HCT116 (cell line): ENCODE data around the gene RALGAPA1. TPM values are rescaled to one million over a fixed set of nuclear protein-coding genes. Genes with fewer than 3 reads are reported as not detected.

Experiments used
- ATAC-seq: fragments of 200-7000 bp; cut with Tn5 transposase; 2 replicates; pipeline ENCODE4 v1.9.1; 2020; ENCODE audit warnings: mild to moderate bottlenecking, moderate library complexity
- BruUV-seq: library from RNA; stranded (reverse); fragments of 400-500 nt; replicated peaks from 2 replicates; lab custom pipeline; 2021; lab: Mats Ljungman, UMichigan
- CTCF ChIA-PET: fragments of 300-600 bp; sonication (Branson Sonifier 250); formaldehyde crosslinking; loops from one replicate; lab custom pipeline; 2021; ENCODE audit warnings: antibody characterized with exemption; lab: Charles Lee
- POLR2A ChIA-PET: fragments of 300-600, 350-600 bp; sonication (Branson Sonifier 250); formaldehyde crosslinking; loops from one replicate; lab custom pipeline; 2021; ENCODE audit warnings: antibody characterized with exemption; lab: Charles Lee
- RAD21 ChIA-PET, 2 experiments: fragments of 300-600 bp; sonication (Branson Sonifier 250); formaldehyde crosslinking; loops; one replicate each; lab custom pipeline; 2023; ENCODE audit warnings: low total read pairs in 2 of 2; ENCODE audit not compliant: uncharacterized antibody in 2 of 2, unreplicated experiment in 2 of 2, low non-redundant PET in 1 of 2; lab: Charles Lee
- DNase-seq: peaks from one replicate; pipeline ENCODE4 v3.0.0-alpha.2; 2010; ENCODE audit warnings: low read depth, low spot score
- H2AFZ ChIP-seq: fragments of 200-600 bp; shearing (Covaris generic), sonication (generic); 2 replicates; pipeline ENCODE4 v1.6.1; 2017; ENCODE audit warnings: low read depth, mixed run types, mixed read lengths, antibody characterized with exemption, low read length; ENCODE audit not compliant: poor library complexity, severe bottlenecking
- H3K27ac ChIP-seq: 2 replicates; pipeline ENCODE4 v1.5.1; 2012; ENCODE audit warnings: low read depth, low read length
- H3K27me3 ChIP-seq: fragments of 200-600 bp; sonication (generic); 2 replicates; pipeline ENCODE4 v1.6.1; 2016; ENCODE audit warnings: mixed run types, low read length, mixed read lengths; ENCODE audit not compliant: insufficient read depth
- H3K36me3 ChIP-seq, 2 experiments: fragments of 200-500 bp in 1 of 2; fragments of 200-600 bp in 1 of 2; sonication (Bioruptor generic) in 1 of 2; sonication (generic) in 1 of 2; 2 replicates each; pipeline versions ENCODE4 v1.5.1 to v1.6.1; 2014 to 2016; ENCODE audit warnings: low read length in 2 of 2, inconsistent platforms in 1 of 2, mixed read lengths in 1 of 2, mixed run types in 1 of 2; ENCODE audit not compliant: insufficient read depth in 2 of 2, control insufficient read depth in 1 of 2
- H3K4me1 ChIP-seq, 2 experiments: fragments of 200-600 bp in 1 of 2; sonication (generic) in 1 of 2; 2 replicates each; pipeline versions ENCODE4 v1.5.1 to v1.6.1; 2012 to 2017; ENCODE audit warnings: low read length in 2 of 2, inconsistent platforms in 1 of 2, mild to moderate bottlenecking in 1 of 2, mixed read lengths in 1 of 2, mixed run types in 1 of 2, moderate library complexity in 1 of 2; ENCODE audit not compliant: insufficient read depth in 2 of 2, control insufficient read depth in 1 of 2
- H3K4me2 ChIP-seq: fragments of 200-600 bp; sonication (generic); 2 replicates; pipeline ENCODE4 v1.6.1; 2017; ENCODE audit warnings: mixed run types, low read length, mixed read lengths
- H3K4me3 ChIP-seq, 2 experiments: fragments of 200-600 bp in 1 of 2; sonication (generic) in 1 of 2; replicated peaks in 1 of 2; 2 replicates each; pipeline ENCODE4 v1.5.1; 2011 to 2016; ENCODE audit warnings: low read length in 2 of 2, control low read depth in 1 of 2, low read depth in 1 of 2, mild to moderate bottlenecking in 1 of 2, mixed read lengths in 1 of 2, mixed run types in 1 of 2
- H3K79me2 ChIP-seq: fragments of 200-600 bp; sonication (generic); 2 replicates; pipeline ENCODE4 v1.6.1; 2017; ENCODE audit warnings: mild to moderate bottlenecking, mixed run types, low read length, moderate library complexity, mixed read lengths; ENCODE audit not compliant: insufficient read depth
- H3K9ac ChIP-seq: fragments of 200-600 bp; sonication (generic); 2 replicates; pipeline ENCODE4 v1.6.1; 2016; ENCODE audit warnings: low read length, mixed read lengths
- H3K9me2 ChIP-seq: fragments of 200-600 bp; sonication (generic), shearing (Covaris generic); 2 replicates; pipeline ENCODE4 v1.6.1; 2017; ENCODE audit warnings: mixed run types, mild to moderate bottlenecking, moderate library complexity; ENCODE audit not compliant: insufficient read depth
- H3K9me3 ChIP-seq, 2 experiments: fragments of 200-500 bp in 1 of 2; fragments of 200-600 bp in 1 of 2; sonication (Bioruptor generic) in 1 of 2; sonication (generic) in 1 of 2; 2 replicates each; pipeline ENCODE4 v1.6.1; 2014 to 2017; ENCODE audit warnings: low read length in 2 of 2, mixed read lengths in 2 of 2, inconsistent platforms in 1 of 2, low read depth in 1 of 2, mild to moderate bottlenecking in 1 of 2, mixed run types in 1 of 2, moderate library complexity in 1 of 2; ENCODE audit not compliant: control insufficient read depth in 1 of 2, insufficient read depth in 1 of 2
- H4K20me1 ChIP-seq: fragments of 200-600 bp; sonication (generic), shearing (Covaris generic); 2 replicates; pipeline ENCODE4 v1.6.1; 2017; ENCODE audit warnings: mixed run types, mild to moderate bottlenecking, moderate library complexity; ENCODE audit not compliant: insufficient read depth
- CBX3 ChIP-seq: IDR thresholded peaks from 2 replicates; pipeline ENCODE4 v1.6.1; 2012; ENCODE audit warnings: low read depth
- CEBPB ChIP-seq: IDR thresholded peaks from 2 replicates; pipeline ENCODE4 v1.6.1; 2012; ENCODE audit warnings: low read depth
- EGR1 ChIP-seq: IDR thresholded peaks from 2 replicates; pipeline ENCODE4 v1.6.1; 2012; ENCODE audit warnings: low read depth
- ELF1 ChIP-seq: IDR thresholded peaks from 2 replicates; pipeline ENCODE4 v1.6.1; 2012; ENCODE audit warnings: low read depth, borderline replicate concordance
- EZH2 ChIP-seq: fragments of 200-600 bp; sonication (generic); IDR thresholded peaks from 2 replicates; pipeline ENCODE4 v1.6.1; 2017; ENCODE audit warnings: antibody characterized with exemption, mixed run types
- EZH2phosphoT487 ChIP-seq: fragments of 200-600 bp; IDR thresholded peaks from 2 replicates; pipeline ENCODE4 v1.6.1; 2018; ENCODE audit warnings: antibody characterized with exemption, borderline replicate concordance
- FOSL1 ChIP-seq: IDR thresholded peaks from 2 replicates; pipeline ENCODE4 v1.6.1; 2012; ENCODE audit warnings: low read depth
- MAX ChIP-seq: IDR thresholded peaks from 2 replicates; pipeline ENCODE4 v1.6.1; 2012
- POLR2AphosphoS5 ChIP-seq: IDR thresholded peaks from 2 replicates; pipeline ENCODE4 v1.6.1; 2011; ENCODE audit warnings: mild to moderate bottlenecking, low read depth, low read length, moderate library complexity
- RAD21 ChIP-seq: IDR thresholded peaks from 2 replicates; pipeline ENCODE4 v1.6.1; 2012; ENCODE audit warnings: low read depth, mild to moderate bottlenecking
- SIN3A ChIP-seq: IDR thresholded peaks from 2 replicates; pipeline ENCODE4 v1.6.1; 2012; ENCODE audit warnings: low read depth
- SRF ChIP-seq: IDR thresholded peaks from 2 replicates; pipeline ENCODE4 v1.6.1; 2012; ENCODE audit warnings: low read depth
- ZNF274 ChIP-seq: fragments of 200-500 bp; sonication (Bioruptor generic); IDR thresholded peaks from 2 replicates; pipeline ENCODE4 v1.6.1; 2014; ENCODE audit warnings: mild to moderate bottlenecking, low read depth, low read length, inconsistent platforms
- intact Hi-C: fragments of 100-400 bp; cut with micrococcal nuclease; formaldehyde crosslinking; loops from 2 replicates; pipeline ENCODE4 v1.10.0; 2022
- total RNA-seq: library from RNA; stranded (reverse); gene quantifications from one replicate; pipeline ENCODE4 v1.2.1, GENCODE V29; 2021; ENCODE audit not compliant: unreplicated experiment

Gene RALGAPA1
- total RNA-seq, 1 experiment from 2014 or later: 29.3 TPM

GRCh38 chr14:35786856-35787255 lies 22.2 kb downstream of the RALGAPA1 start (continued):
- TF ChIP-seq ELF1: no peak
- TF ChIP-seq FOSL1: no peak
- TF ChIP-seq EGR1: no peak
- TF ChIP-seq MAX: no peak
- no peak for TF ChIP-seq EZH2
- no peak for TF ChIP-seq CEBPB
- no peak for TF ChIP-seq EZH2phosphoT487
- TF ChIP-seq ZNF274: no peak

GRCh38 chr14:35783699-35784098 lies 25.4 kb downstream of the RALGAPA1 start:
- Histone ChIP-seq H3K27me3 (no peaks in the 10 kb centered on the region), H3K4me3 (no peak overlapping the region), H3K4me1 (no peaks in the 10 kb centered on the region), H3K36me3 (no peaks in the 10 kb centered on the region), H3K4me2 (no peak overlapping the region), H2AFZ (no peak overlapping the region), H3K9me2 (no peaks in the 10 kb centered on the region), H4K20me1 (no peaks in the 10 kb centered on the region), H3K79me2 (peaks cover 45% of the 10 kb centered on the region), H3K9ac (no peak overlapping the region), H3K27ac (no peak overlapping the region), H3K9me3 (no peaks in the 10 kb centered on the region)
- BruUV-seq: no TSS peak
- POLR2A ChIA-PET: no interaction called here
- ATAC-seq: no peak
- no peak for TF ChIP-seq SRF
- no peak for TF ChIP-seq FOSL1
- TF ChIP-seq POLR2AphosphoS5: no peak
- TF ChIP-seq SIN3A: no peak
- TF ChIP-seq ZNF274: no peak
- TF ChIP-seq CEBPB: no peak
- TF ChIP-seq CBX3: no peak
- TF ChIP-seq RAD21: no peak
- CTCF ChIA-PET: no interaction called here
- intact Hi-C loops: no loop called here
- DNase-seq: no peak
- RAD21 ChIA-PET: no interaction called here
